ENCODE data around the gene IGFBPL1.

IGFBPL1 gene

GRCh38 chr9:38440516-38440915 lies 16.3 kb upstream of the IGFBPL1 start:
- TF ChIP-seq CTCF (IDR thresholded peaks at IDR 0.05; ENCODE audit: low read depth, low read length): no peak
- Histone ChIP-seq H3K36me3 (no peaks in the 10 kb centered on the region), H3K27me3 (ENCODE audit: insufficient read depth, low read depth, severe bottlenecking) (no peaks in the 10 kb centered on the region), H3K4me3 (ENCODE audit: low read depth, low read length) (no peak overlapping the region), H3K9me3 (ENCODE audit: severe bottlenecking) (no peaks in the 10 kb centered on the region), H3K27ac (no peak overlapping the region)
- DNase-seq: no peak

- TF ChIP-seq CTCF (IDR thresholded peaks at IDR 0.05; ENCODE audit: low read depth, low read length): no peak
- no peak overlapping the region for H3K27ac ChIP-seq
- no peak overlapping the region for H3K4me3 ChIP-seq (ENCODE audit: low read depth, low read length)
- H3K36me3 ChIP-seq: no peaks in the 10 kb centered on the region
- DNase-seq: no peak
- no peaks in the 10 kb centered on the region for H3K27me3 ChIP-seq (ENCODE audit: insufficient read depth, low read depth, severe bottlenecking)
- no peaks in the 10 kb centered on the region for H3K9me3 ChIP-seq (ENCODE audit: severe bottlenecking)
Measured at GRCh38 chr9:38439916-38440301, 15.7 kb upstream of the IGFBPL1 start.

- no peaks in the 10 kb centered on the region for H3K9me3 ChIP-seq (ENCODE audit: severe bottlenecking)
- no peaks in the 10 kb centered on the region for H3K36me3 ChIP-seq
- no peak for DNase-seq
- no peak overlapping the region for H3K4me3 ChIP-seq (ENCODE audit: low read depth, low read length)
- no peak overlapping the region for H3K27ac ChIP-seq
- H3K27me3 ChIP-seq (ENCODE audit: insufficient read depth, low read depth, severe bottlenecking): no peaks in the 10 kb centered on the region
- TF ChIP-seq CTCF (IDR thresholded peaks at IDR 0.05; ENCODE audit: low read depth, low read length): no peak
Measured at GRCh38 chr9:38439291-38439915, 15.1 kb upstream of the IGFBPL1 start.

GRCh38 chr9:38437193-38437823 lies 13.1 kb upstream of the IGFBPL1 start:
- H3K9me3 ChIP-seq (ENCODE audit: severe bottlenecking): no peaks in the 10 kb centered on the region
- H3K36me3 ChIP-seq: no peaks in the 10 kb centered on the region
- H3K4me3 ChIP-seq (ENCODE audit: low read depth, low read length): no peak overlapping the region
- TF ChIP-seq CTCF (IDR thresholded peaks at IDR 0.05; ENCODE audit: low read depth, low read length): no peak
- no peak for DNase-seq
- no peak overlapping the region for H3K27ac ChIP-seq
- H3K27me3 ChIP-seq (ENCODE audit: insufficient read depth, low read depth, severe bottlenecking): no peaks in the 10 kb centered on the region

GRCh38 chr9:38436708-38437107 lies 12.5 kb upstream of the IGFBPL1 start:
- no peak for DNase-seq
- H3K27me3 ChIP-seq (ENCODE audit: insufficient read depth, low read depth, severe bottlenecking): no peaks in the 10 kb centered on the region
- no peak overlapping the region for H3K27ac ChIP-seq
- H3K4me3 ChIP-seq (ENCODE audit: low read depth, low read length): no peak overlapping the region
- TF ChIP-seq CTCF (IDR thresholded peaks at IDR 0.05; ENCODE audit: low read depth, low read length): no peak
- no peaks in the 10 kb centered on the region for H3K9me3 ChIP-seq (ENCODE audit: severe bottlenecking)
- H3K36me3 ChIP-seq: no peaks in the 10 kb centered on the region

- Histone ChIP-seq H3K27me3 (ENCODE audit: insufficient read depth, low read depth, severe bottlenecking) (no peaks in the 10 kb centered on the region), H3K27ac (no peak overlapping the region), H3K36me3 (no peaks in the 10 kb centered on the region), H3K4me3 (ENCODE audit: low read depth, low read length) (no peak overlapping the region), H3K9me3 (ENCODE audit: severe bottlenecking) (no peaks in the 10 kb centered on the region)
- no peak for TF ChIP-seq CTCF (IDR thresholded peaks at IDR 0.05; ENCODE audit: low read depth, low read length)
- DNase-seq: no peak
Measured at GRCh38 chr9:38435521-38435920, 11.3 kb upstream of the IGFBPL1 start.

Data from WERI-Rb-1 (cell line).